GM23248 (cell line): ENCODE results near the gene COX8A. TPM values are rescaled to one million over a fixed set of nuclear protein-coding genes. Genes with fewer than 3 reads are reported as not detected.

Source experiments
- DNase-seq: peaks from one replicate; pipeline ENCODE4 v3.0.0-alpha.2; 2015
- H2AFZ ChIP-seq: fragments of 200-600 bp; sonication (generic); 2 replicates; pipeline ENCODE4 v1.6.1; 2016; ENCODE audit warnings: antibody characterized with exemption
- H3F3A ChIP-seq: fragments of 200-600 bp; sonication (generic); 2 replicates; pipeline ENCODE4 v1.6.1; 2016; ENCODE audit warnings: mild to moderate bottlenecking, antibody characterized with exemption, mixed run types; ENCODE audit not compliant: insufficient read depth
- H3K27ac ChIP-seq: fragments of 200-600 bp; sonication (generic); 2 replicates; pipeline ENCODE4 v1.5.1; 2016; ENCODE audit warnings: mild to moderate bottlenecking
- H3K27me3 ChIP-seq: fragments of 200-600 bp; sonication (generic); replicated peaks from 2 replicates; pipeline ENCODE4 v1.6.1; 2016; ENCODE audit warnings: mild to moderate bottlenecking; ENCODE audit not compliant: insufficient read depth
- H3K36me3 ChIP-seq: fragments of 200-600 bp; sonication (generic); 2 replicates; pipeline ENCODE4 v1.6.1; 2016; ENCODE audit warnings: low read depth, mild to moderate bottlenecking
- H3K4me1 ChIP-seq: fragments of 200-600 bp; sonication (generic); 2 replicates; pipeline ENCODE4 v1.6.1; 2016; ENCODE audit warnings: mild to moderate bottlenecking; ENCODE audit not compliant: insufficient read depth
- H3K4me2 ChIP-seq: fragments of 200-600 bp; sonication (generic); one replicate; pipeline ENCODE4 v1.6.1; 2016; ENCODE audit warnings: mild to moderate bottlenecking; ENCODE audit not compliant: unreplicated experiment
- H3K4me3 ChIP-seq: fragments of 200-600 bp; sonication (generic); 2 replicates; pipeline ENCODE4 v1.5.1; 2016; ENCODE audit warnings: mild to moderate bottlenecking
- H3K79me2 ChIP-seq: fragments of 200-600 bp; sonication (generic); 2 replicates; pipeline ENCODE4 v1.6.1; 2016; ENCODE audit warnings: mild to moderate bottlenecking; ENCODE audit not compliant: insufficient read depth
- H3K9ac ChIP-seq: fragments of 200-600 bp; sonication (generic); 2 replicates; pipeline ENCODE4 v1.6.1; 2016; ENCODE audit warnings: mild to moderate bottlenecking
- H3K9me2 ChIP-seq: fragments of 200-600 bp; sonication (generic); 2 replicates; pipeline ENCODE4 v1.6.1; 2016; ENCODE audit warnings: mixed run types, mild to moderate bottlenecking, moderate library complexity; ENCODE audit not compliant: insufficient read depth
- H3K9me3 ChIP-seq: fragments of 200-600 bp; sonication (generic); one replicate; pipeline ENCODE4 v1.6.1; 2017; ENCODE audit warnings: low read depth
- H4K20me1 ChIP-seq: fragments of 200-600 bp; sonication (generic); 2 replicates; pipeline ENCODE4 v1.6.0; 2016; ENCODE audit not compliant: insufficient read depth
- EZH2 ChIP-seq: fragments of 200-600 bp; sonication (generic); IDR thresholded peaks from 2 replicates; pipeline ENCODE4 v1.6.1; 2018; ENCODE audit warnings: antibody characterized with exemption, mild to moderate bottlenecking; ENCODE audit not compliant: insufficient read depth, poor library complexity, severe bottlenecking
- EZH2phosphoT487 ChIP-seq: fragments of 200-600 bp; sonication (generic); IDR thresholded peaks from 2 replicates; pipeline ENCODE4 v1.6.1; 2018; ENCODE audit warnings: antibody characterized with exemption, moderate library complexity, mild to moderate bottlenecking, low read depth; ENCODE audit not compliant: insufficient read depth
- WGBS, 2 experiments: methylation state at CpG; one replicate each; pipeline ENCODE4 v1.1.6; 2015 to 2017; ENCODE audit warnings: low lambda C conversion rate in 2 of 2, low coverage in 1 of 2; ENCODE audit errors: missing lambda C conversion rate in 2 of 2; 5-methylcytosine and 5-hydroxymethylcytosine counted together
- in situ Hi-C: fragments of 300-500 bp; cut with MboI; formaldehyde crosslinking; loops from 2 replicates; pipeline ENCODE4 v1.15.0; 2020
- polyA plus RNA-seq: library from polyadenylated mRNA; unstranded; fragments of >200 nt; fragmentation: Nextera tagmentation; extraction: Ambion mirVana; gene quantifications from 2 replicates; pipeline ENCODE4 v1.2.1, GENCODE V29; 2016
- total RNA-seq: library from RNA; depleted of rRNA; stranded (reverse); fragments of >200 nt; shearing (Covaris generic); gene quantifications from 2 replicates; pipeline ENCODE4 v1.2.3, GENCODE V29; 2014

The COX8A gene
- total and polyA plus RNA-seq, 2 experiments from 2014 or later = 388 to 397 TPM

DNA sequence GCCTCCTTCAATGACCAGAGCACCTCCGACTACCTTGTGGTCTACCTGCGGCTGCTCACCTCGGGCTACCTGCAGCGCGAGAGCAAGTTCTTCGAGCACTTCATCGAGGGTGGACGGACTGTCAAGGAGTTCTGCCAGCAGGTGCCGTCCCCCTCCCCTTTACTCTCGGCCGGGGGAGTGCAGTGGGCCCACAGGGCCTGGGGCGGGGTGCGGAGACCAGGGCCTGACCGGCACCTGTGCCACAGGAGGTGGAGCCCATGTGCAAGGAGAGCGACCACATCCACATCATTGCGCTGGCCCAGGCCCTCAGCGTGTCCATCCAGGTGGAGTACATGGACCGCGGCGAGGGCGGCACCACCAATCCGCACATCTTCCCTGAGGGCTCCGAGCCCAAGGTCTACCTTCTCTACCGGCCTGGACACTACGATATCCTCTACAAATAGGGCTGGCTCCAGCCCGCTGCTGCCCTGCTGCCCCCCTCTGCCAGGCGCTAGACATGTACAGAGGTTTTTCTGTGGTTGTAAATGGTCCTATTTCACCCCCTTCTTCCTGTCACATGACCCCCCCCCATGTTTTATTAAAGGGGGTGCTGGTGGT, 22.8 kb downstream of the COX8A start:
- Histone ChIP-seq H3K4me1 (peaks cover 4% of the 10 kb centered on the region), H4K20me1 (no peaks in the 10 kb centered on the region), H3K9me3 (no peaks in the 10 kb centered on the region), H3K9me2 (no peaks in the 10 kb centered on the region), H3K4me2 (no peak overlapping the region), H3K27ac (no peak overlapping the region), H3K36me3 (no peaks in the 10 kb centered on the region; the same call in 1 of the 2 replicates), H3K79me2 (0 out of 2 replicates have a peak, but pooled peaks cover 14% of the 10 kb centered on the region), H3K4me3 (no peak overlapping the region), H3F3A (no peaks in the 10 kb centered on the region), H3K27me3 (no peaks in the 10 kb centered on the region), H3K9ac (no peak overlapping the region), H2AFZ (no peak overlapping the region)
- TF ChIP-seq EZH2 (no peak), EZH2phosphoT487 (no peak)
- in situ Hi-C loops = no loop called here
- no peak for DNase-seq
- 93 to 95% methylated on average over 26 to 27 of the region's 27 CpGs for WGBS, 2 experiments

- Histone ChIP-seq H3K27me3 (no peaks in the 10 kb centered on the region), H3K9me3 (no peaks in the 10 kb centered on the region), H3F3A (no peaks in the 10 kb centered on the region), H3K36me3 (no peaks in the 10 kb centered on the region; the same call in 1 of the 2 replicates), H4K20me1 (no peaks in the 10 kb centered on the region), H3K4me1 (peaks cover 4% of the 10 kb centered on the region), H3K79me2 (0 out of 2 replicates have a peak, but pooled peaks cover 10% of the 10 kb centered on the region), H3K27ac (no peak overlapping the region), H3K4me3 (no peak overlapping the region), H2AFZ (no peak overlapping the region), H3K9me2 (no peaks in the 10 kb centered on the region), H3K9ac (no peak overlapping the region), H3K4me2 (no peak overlapping the region)
- 80 to 89% methylated on average over 9 to 11 of the region's 11 CpGs for WGBS, 2 experiments
- in situ Hi-C loops = no loop called here
- no peak for DNase-seq
- no peak for TF ChIP-seq EZH2phosphoT487
- TF ChIP-seq EZH2 = no peak
Observed at GRCh38 chr11:63997801-63998337, 23.4 kb downstream of the COX8A start.

GRCh38 chr11:63998558-63999348, 24.3 kb downstream of the COX8A start:
- no peak overlapping the region for H2AFZ ChIP-seq
- no peaks in the 10 kb centered on the region for H3K9me3 ChIP-seq
- H3K27me3 ChIP-seq = no peaks in the 10 kb centered on the region
- H3K9ac ChIP-seq = no peak overlapping the region
- no peak overlapping the region for H3K27ac ChIP-seq
- no peak overlapping the region for H3K4me2 ChIP-seq
- no peaks in the 10 kb centered on the region for H3F3A ChIP-seq
- H3K79me2 ChIP-seq = 0 out of 2 replicates have a peak, but pooled peaks cover 2% of the 10 kb centered on the region
- no peak for DNase-seq
- in situ Hi-C loops = no loop called here
- H3K4me1 ChIP-seq = peaks cover 4% of the 10 kb centered on the region
- 73 to 86% methylated on average over 19 to 54 of the region's 54 CpGs for WGBS, 2 experiments
- TF ChIP-seq EZH2 = no peak
- no peak for TF ChIP-seq EZH2phosphoT487
- no peak overlapping the region for H3K4me3 ChIP-seq
- H3K9me2 ChIP-seq = no peaks in the 10 kb centered on the region
- H4K20me1 ChIP-seq = no peaks in the 10 kb centered on the region
- H3K36me3 ChIP-seq = no peaks in the 10 kb centered on the region; the same call in 1 of the 2 replicates

DNA sequence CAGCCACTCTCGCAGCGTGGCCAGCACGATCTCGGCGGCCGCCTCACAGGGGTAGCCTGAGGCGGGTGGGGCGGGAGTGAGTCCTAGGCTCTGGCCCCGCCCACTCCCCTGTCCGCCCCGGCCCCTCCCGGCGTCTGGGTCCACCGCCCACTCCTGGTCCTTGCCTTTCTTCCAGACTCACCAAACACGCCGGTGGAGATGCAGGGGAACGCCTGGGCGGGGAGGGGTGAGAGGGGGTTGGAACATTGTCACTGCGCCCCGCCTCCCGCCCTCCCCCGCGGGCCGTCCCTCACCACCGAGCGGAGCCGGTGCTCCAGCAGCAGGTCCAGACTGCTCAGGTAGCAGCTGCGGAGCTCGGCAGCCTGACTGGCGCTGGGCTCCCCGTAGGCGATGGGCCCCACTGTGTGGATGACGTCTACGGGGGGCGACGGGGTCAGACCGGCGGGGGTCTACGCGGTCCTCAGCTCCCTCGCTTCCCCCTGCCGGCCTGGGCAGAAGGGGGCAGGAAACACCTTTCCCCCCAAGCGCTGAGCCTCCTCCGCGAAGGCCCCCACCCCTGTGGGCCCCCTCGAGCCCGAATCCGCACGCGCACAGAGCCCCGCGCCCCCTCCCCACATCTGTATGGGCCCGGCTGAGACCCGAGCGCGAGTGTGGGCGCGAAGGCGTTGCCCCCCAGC, 25.1 kb downstream of the COX8A start:
- H4K20me1 ChIP-seq = no peaks in the 10 kb centered on the region

More for the DNA sequence above, 25.1 kb downstream of the COX8A start:
- TF ChIP-seq EZH2phosphoT487 (no peak), EZH2 (no peak)
- DNase-seq = peak; percentile 79
- Histone ChIP-seq H3K9me2 (no peaks in the 10 kb centered on the region), H3K4me2 (peak overlapping the region; percentile 82), H3K9me3 (no peaks in the 10 kb centered on the region), H3K4me3 (peak overlapping the region; percentile 67; the same call in 1 of the 2 replicates), H3K27ac (no peak overlapping the region), H3K27me3 (no peaks in the 10 kb centered on the region), H3F3A (no peaks in the 10 kb centered on the region), H2AFZ (no peak overlapping the region), H3K4me1 (peaks cover 4% of the 10 kb centered on the region), H3K36me3 (no peaks in the 10 kb centered on the region; the same call in 1 of the 2 replicates), H3K9ac (peak overlapping the region; percentile 27; the same call in 1 of the 2 replicates), H3K79me2 (no peaks in the 10 kb centered on the region)
- in situ Hi-C loops = loop anchor here (10.0 kb wide), 1 partner anchor 145 kb away; no protein-coding TSS in a partner anchor
- 5 to 13% methylated on average over 25 to 49 of the region's 59 CpGs for WGBS, 2 experiments
